MM.1S (cell line): ENCODE data around the gene TPM4.

Experiments used
- EZH2 ChIP-seq: fragments of 300-600 bp; sonication (generic); optimal IDR thresholded peaks from 2 replicates; pipeline ENCODE3; 2017; ENCODE audit warnings: low read depth, mild to moderate bottlenecking, antibody characterized with exemption, low read length, mixed read lengths
- EZH2phosphoT487 ChIP-seq: fragments of 300-600 bp; sonication (generic); IDR thresholded peaks from 2 replicates; pipeline ENCODE4 v1.6.1; 2018; ENCODE audit warnings: antibody characterized with exemption, low read length
- TF ChIP-seq, protein P1 (sequence below): fragments of 300-600 bp; sonication (generic); IDR thresholded peaks from 2 replicates; pipeline ENCODE4 v1.5.1; 2016; ENCODE audit warnings: antibody characterized with exemption, low read length, mixed read lengths

DNA sequence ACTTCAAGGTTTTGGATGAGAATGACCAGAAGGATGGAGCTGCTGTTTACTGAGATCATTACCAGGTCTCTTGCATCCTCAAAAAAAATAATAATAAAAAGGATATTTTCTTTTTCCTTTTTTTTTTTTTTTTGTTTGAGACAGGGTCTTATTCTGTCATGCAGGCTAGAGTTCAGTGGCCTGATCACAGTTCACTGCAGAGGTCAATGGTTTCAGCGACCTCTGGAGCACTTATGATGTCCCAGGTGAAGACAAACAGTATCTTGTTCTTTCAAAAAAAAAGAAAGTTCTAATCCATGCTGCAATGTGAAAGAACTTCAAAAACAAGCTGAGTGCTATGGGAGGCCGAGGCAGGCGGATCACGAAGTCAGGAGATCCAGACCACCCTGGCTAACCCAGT is 30.4 kb upstream of the TPM4 start:
- TF ChIP-seq, protein P1, sequence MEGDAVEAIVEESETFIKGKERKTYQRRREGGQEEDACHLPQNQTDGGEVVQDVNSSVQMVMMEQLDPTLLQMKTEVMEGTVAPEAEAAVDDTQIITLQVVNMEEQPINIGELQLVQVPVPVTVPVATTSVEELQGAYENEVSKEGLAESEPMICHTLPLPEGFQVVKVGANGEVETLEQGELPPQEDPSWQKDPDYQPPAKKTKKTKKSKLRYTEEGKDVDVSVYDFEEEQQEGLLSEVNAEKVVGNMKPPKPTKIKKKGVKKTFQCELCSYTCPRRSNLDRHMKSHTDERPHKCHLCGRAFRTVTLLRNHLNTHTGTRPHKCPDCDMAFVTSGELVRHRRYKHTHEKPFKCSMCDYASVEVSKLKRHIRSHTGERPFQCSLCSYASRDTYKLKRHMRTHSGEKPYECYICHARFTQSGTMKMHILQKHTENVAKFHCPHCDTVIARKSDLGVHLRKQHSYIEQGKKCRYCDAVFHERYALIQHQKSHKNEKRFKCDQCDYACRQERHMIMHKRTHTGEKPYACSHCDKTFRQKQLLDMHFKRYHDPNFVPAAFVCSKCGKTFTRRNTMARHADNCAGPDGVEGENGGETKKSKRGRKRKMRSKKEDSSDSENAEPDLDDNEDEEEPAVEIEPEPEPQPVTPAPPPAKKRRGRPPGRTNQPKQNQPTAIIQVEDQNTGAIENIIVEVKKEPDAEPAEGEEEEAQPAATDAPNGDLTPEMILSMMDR: no peak
- TF ChIP-seq EZH2phosphoT487: no peak
- TF ChIP-seq EZH2: no peak
